T47D (cell line): ENCODE results near the gene TCF19.
"Not testable (repeated sequence)": the region's sequence is repeated elsewhere in the genome, so short reads cannot be mapped to it uniquely, and the experiment has no call there.

Experiments used
- DNase-seq, 2 experiments: peaks; one replicate each; pipeline versions ENCODE4 v3.0.0 to v3.0.0-alpha.2; 2011 to 2012; ENCODE audit warnings: low read depth in 1 of 2, low spot score in 1 of 2
- JUND ChIP-seq: IDR thresholded peaks from 2 replicates; pipeline ENCODE4 v1.6.1; 2012; ENCODE audit warnings: low read depth
- in situ Hi-C: cut with HindIII; loops from 2 replicates; pipeline ENCODE4 v1.10.0; 2016; ENCODE audit warnings: low sequenced_read_pairs, low pct_unique_long_range_greater_than_20kb

TCF19 gene

GRCh38 chr6:31158863-31159855, 770 bp downstream of the TCF19 start:
- DNase-seq: peak; percentile 42 to 43
- no peak for TF ChIP-seq JUND
- in situ Hi-C loops: no loop called here

- in situ Hi-C loops: no loop called here
- TF ChIP-seq JUND: no peak
- DNase-seq: no peak
These were observed 3.1 kb downstream of the TCF19 start for GRCh38 chr6:31161216-31162126.

GRCh38 chr6:31162463-31163165, 4.2 kb downstream of the TCF19 start:
- no peak for TF ChIP-seq JUND
- no peak for DNase-seq
- in situ Hi-C loops: no loop called here

DNA sequence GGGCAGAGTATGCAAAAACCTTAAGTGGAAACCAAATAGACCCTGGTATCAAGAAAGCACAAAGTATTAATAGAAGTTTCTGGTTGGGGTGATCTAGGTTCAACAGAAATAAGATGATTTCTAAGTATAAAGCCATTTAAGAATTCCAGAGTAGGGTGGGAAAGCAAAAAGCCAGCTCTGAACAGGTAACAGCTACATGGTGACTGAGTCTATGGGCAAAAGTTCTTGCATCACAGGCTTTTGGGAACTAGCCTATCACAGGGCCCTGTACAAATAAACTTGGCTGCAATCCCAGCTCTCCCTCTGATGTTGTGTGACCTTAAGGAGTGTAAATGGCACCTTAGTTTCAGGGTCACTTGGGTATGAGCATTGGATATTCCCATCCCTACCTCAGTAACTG, 5.5 kb downstream of the TCF19 start:
- in situ Hi-C loops: no loop called here
- no peak for TF ChIP-seq JUND
- DNase-seq: no peak

GRCh38 chr6:31164475-31165063, 6.2 kb downstream of the TCF19 start:
- in situ Hi-C loops: not testable (repeated sequence)

DNA sequence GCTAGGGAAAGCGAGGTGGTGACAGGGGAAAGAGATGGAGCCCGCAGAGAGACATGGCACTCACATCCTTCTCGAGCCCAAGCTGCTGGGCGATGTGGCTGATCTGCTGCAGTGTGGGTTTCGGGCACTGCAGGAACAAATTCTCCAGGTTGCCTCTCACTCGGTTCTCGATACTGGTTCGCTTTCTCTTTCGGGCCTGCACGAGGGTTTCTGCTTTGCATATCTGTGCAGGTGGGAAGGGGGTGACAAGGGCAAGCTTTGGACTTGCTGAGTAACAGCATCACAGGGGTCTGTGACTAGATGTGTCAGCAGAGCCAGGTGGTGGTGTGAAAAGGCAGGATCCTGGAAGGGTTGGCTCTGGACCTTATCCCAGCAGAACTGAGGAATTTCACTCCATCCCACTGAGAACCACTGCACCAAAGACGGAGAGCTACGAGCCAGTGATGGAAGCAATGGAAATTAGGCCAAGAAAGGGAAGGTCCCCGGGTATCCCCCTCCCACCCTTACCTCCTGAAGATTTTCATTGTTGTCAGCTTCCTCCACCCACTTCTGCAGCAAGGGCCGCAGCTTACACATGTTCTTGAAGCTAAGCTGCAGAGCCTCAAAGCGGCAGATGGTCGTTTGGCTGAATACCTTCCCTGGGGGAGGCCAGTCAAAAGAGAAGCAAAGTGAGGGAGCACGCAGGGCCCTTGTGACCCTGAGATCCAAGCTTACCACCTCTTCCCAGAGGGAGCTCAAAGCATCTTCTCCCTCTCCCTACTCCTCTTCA, 6.9 kb downstream of the TCF19 start:
- in situ Hi-C loops, DNase-seq: not testable (repeated sequence)

More at GRCh38 chr6:31164475-31165063, 6.2 kb downstream of the TCF19 start:
- DNase-seq: not testable (repeated sequence)

DNA sequence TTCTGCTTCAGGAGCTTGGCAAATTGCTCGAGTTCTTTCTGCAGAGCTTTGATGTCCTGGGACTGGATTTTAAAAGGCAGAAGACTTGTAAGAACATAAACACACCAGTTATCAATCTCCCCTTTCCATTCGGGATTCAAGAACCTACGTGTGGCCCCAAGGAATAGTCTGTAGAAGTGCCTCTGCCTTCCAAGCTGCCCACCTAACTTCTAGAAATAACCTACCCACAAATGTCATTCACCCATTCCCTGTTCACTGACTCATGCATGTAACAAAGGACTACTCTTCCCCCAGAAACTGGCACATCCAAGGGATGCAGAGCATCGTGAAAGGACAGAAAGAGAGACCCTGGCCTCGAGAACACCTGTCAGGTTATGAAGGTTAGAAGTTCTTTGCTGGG, 7.6 kb downstream of the TCF19 start:
- in situ Hi-C loops: no loop called here
- TF ChIP-seq JUND: no peak
- DNase-seq: no peak

GRCh38 chr6:31168606-31169005, 10.2 kb downstream of the TCF19 start:
- in situ Hi-C loops: no loop called here
- no peak for TF ChIP-seq JUND

GRCh38 chr6:31169123-31169857, 10.9 kb downstream of the TCF19 start:
- in situ Hi-C loops: no loop called here
- no peak for TF ChIP-seq JUND
- peak; percentile 45 to 53 for DNase-seq

More at GRCh38 chr6:31168606-31169005, 10.2 kb downstream of the TCF19 start:
- DNase-seq: no peak

DNA sequence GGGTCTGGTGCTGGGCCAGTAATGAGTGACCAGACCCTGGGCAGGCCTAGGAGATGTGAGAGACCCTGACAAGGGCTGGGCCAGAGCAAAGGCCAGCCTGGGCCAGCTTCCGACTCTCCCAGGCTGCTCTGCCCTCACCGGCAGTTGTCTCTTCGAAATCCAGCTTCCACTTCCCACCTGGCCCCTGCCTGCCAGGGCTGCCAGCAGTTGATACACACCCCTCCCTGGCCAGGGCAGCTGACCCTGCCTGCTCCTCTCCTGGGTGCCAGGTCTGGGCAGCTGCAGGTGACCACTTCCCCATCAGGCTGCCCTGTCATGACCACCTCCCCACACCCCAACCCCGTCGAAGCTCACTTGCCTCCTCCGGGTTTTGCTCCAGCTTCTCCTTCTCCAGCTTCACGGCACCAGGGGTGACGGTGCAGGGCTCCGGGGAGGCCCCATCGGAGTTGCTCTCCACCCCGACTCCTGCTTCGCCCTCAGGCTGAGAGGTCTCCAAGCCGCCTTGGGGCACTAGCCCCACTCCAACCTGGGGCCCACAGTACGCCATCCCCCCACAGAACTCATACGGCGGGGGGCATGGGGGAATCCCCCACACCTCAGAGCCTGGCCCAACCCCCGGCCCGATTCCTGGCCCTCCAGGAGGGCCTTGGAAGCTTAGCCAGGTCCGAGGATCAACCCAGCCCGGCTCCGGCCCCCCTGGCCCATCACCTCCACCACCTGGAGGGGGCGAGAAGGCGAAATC, 11.6 kb downstream of the TCF19 start:
- in situ Hi-C loops, DNase-seq: not testable (repeated sequence)

- DNase-seq: no peak
- in situ Hi-C loops: no loop called here
- TF ChIP-seq JUND: no peak
These were observed 12.2 kb downstream of the TCF19 start, which contains the start of gene POU5F1 for GRCh38 chr6:31170600-31170881. TSS of gene POU5F1 (minus strand) at chr6:31170682. CDS start at chr6:31170620, 62 bp downstream.
